Activated T-helper 9 cell treated with anti-CD3 and anti-CD28 coated beads, Interleukin-2, amount 50 U/mL, for 16 hours (primary cell): ENCODE results near the gene MACROD2.
"Not testable (repeated sequence)": the region's sequence is repeated elsewhere in the genome, so short reads cannot be mapped to it uniquely, and the experiment has no call there.

Source experiments
- DNase-seq: peaks from one replicate; pipeline ENCODE4 v3.0.0-alpha.2; 2020; ENCODE audit warnings: low read depth

Gene MACROD2

GRCh38 chr20:14955399-14955798 lies 960.1 kb downstream of the MACROD2 start:
- no peak for DNase-seq

- DNase-seq = no peak
Observed at GRCh38 chr20:14956026-14956425, 960.7 kb downstream of the MACROD2 start.

- DNase-seq = no peak
Observed at GRCh38 chr20:14956538-14956937, 961.2 kb downstream of the MACROD2 start.

GRCh38 chr20:14957402-14957801 lies 962.1 kb downstream of the MACROD2 start:
- no peak for DNase-seq

GRCh38 chr20:14958626-14959025 lies 963.3 kb downstream of the MACROD2 start:
- DNase-seq = no peak

- DNase-seq = no peak
Observed at GRCh38 chr20:14959506-14960475, 964.5 kb downstream of the MACROD2 start.

GRCh38 chr20:14960831-14961230 lies 965.5 kb downstream of the MACROD2 start:
- DNase-seq = no peak

- no peak for DNase-seq
Observed at GRCh38 chr20:14963262-14963663, 967.9 kb downstream of the MACROD2 start.

- DNase-seq = no peak
Observed at GRCh38 chr20:14966203-14966602, 970.9 kb downstream of the MACROD2 start.

GRCh38 chr20:14966808-14967207 lies 971.5 kb downstream of the MACROD2 start:
- DNase-seq = no peak

- no peak for DNase-seq
Observed at GRCh38 chr20:14972256-14972655, 976.9 kb downstream of the MACROD2 start.

- DNase-seq = no peak
Observed at GRCh38 chr20:14972690-14973089, 977.4 kb downstream of the MACROD2 start.

GRCh38 chr20:14979453-14979986 lies 984.2 kb downstream of the MACROD2 start:
- no peak for DNase-seq

GRCh38 chr20:14981486-14981885 lies 986.2 kb downstream of the MACROD2 start:
- not testable (repeated sequence) for DNase-seq

GRCh38 chr20:14982324-14982723 lies 987.0 kb downstream of the MACROD2 start:
- DNase-seq = not testable (repeated sequence)

GRCh38 chr20:14984305-14984704 lies 989.0 kb downstream of the MACROD2 start:
- no peak for DNase-seq

GRCh38 chr20:14984768-14985622 lies 989.7 kb downstream of the MACROD2 start:
- DNase-seq = no peak

GRCh38 chr20:14986026-14986655 lies 990.8 kb downstream of the MACROD2 start:
- DNase-seq = no peak

GRCh38 chr20:14986656-14987055 lies 991.3 kb downstream of the MACROD2 start:
- no peak for DNase-seq

- DNase-seq = no peak
Observed at GRCh38 chr20:14989535-14990290, 994.4 kb downstream of the MACROD2 start.

- no peak for DNase-seq
Observed at GRCh38 chr20:14991023-14991422, 995.7 kb downstream of the MACROD2 start.
